MM.1S (cell line): ENCODE data around the gene PAAF1.

Source experiments
- CTCF ChIP-seq: fragments of 300-600 bp; sonication (generic); IDR thresholded peaks from 2 replicates; pipeline ENCODE4 v1.5.1; 2016; ENCODE audit warnings: antibody characterized with exemption, low read length, mixed read lengths
- EZH2 ChIP-seq: fragments of 300-600 bp; sonication (generic); optimal IDR thresholded peaks from 2 replicates; pipeline ENCODE3; 2017; ENCODE audit warnings: low read depth, mild to moderate bottlenecking, antibody characterized with exemption, low read length, mixed read lengths
- EZH2phosphoT487 ChIP-seq: fragments of 300-600 bp; sonication (generic); IDR thresholded peaks from 2 replicates; pipeline ENCODE4 v1.6.1; 2018; ENCODE audit warnings: antibody characterized with exemption, low read length

- TF ChIP-seq EZH2phosphoT487 (no peak), CTCF (no peak), EZH2 (no peak)
These were observed 43.7 kb upstream of the PAAF1 start for GRCh38 chr11:73833067-73833466.
